ENCODE data around the gene MYRIP.
"Not testable (repeated sequence)": the region's sequence is repeated elsewhere in the genome, so short reads cannot be mapped to it uniquely, and the experiment has no call there.

Gene MYRIP

GRCh38 chr3:39808467-39809180 lies 785 bp upstream of the MYRIP start:
- no peak for DNase-seq

- no peak for DNase-seq
Measured at GRCh38 chr3:39809995-39810595, 686 bp downstream of the MYRIP start.

DNA sequence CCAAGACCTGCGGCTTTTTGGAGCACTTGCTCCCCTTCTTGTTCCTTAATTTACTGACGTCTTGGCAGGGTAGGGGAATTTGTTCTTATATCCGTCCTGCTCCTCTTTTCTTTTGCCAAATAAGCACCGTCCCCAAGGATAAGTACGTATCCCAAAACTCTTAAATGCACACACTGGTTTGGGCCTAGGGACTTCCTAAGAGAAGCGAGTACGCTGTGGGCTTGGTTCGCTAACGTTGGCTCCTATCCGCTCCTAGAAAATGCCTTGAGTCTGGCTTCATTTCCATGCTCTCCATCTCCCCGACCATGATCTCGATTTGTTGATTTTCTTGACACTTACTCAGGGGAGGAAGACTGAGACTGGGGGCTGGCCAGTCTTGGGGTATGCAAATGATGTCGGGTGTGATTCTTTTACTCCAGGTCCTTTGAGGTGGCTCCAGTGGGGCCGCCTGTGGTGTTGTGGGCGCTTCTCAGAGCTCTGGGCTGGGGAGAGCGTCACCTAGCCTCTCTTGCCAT lies 1.3 kb downstream of the MYRIP start:
- no peak for DNase-seq

- DNase-seq = no peak
Measured at GRCh38 chr3:39811561-39811960, 2.2 kb downstream of the MYRIP start.

DNA sequence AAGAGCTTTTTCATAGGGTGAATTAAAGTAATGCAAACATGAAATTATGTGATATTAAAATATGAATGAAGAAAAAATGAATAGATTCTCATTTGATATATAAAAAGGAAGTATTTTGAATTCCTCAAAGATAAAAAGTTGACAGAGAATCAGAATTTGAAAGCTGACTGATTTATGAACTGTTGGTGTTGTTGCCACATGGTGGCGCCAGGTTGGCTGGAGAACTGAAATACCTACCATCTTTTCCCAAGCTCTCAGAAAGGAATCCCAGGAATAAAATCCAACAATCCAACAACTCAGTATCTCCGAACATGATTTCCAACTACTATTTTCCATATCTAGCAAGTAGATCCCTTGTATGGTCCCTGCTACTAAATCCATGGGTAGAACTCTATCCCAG lies 3.1 kb downstream of the MYRIP start:
- DNase-seq = no peak

- no peak for DNase-seq
Measured at GRCh38 chr3:39814007-39814406, 4.6 kb downstream of the MYRIP start.

GRCh38 chr3:39819899-39820298 lies 10.5 kb downstream of the MYRIP start:
- DNase-seq = no peak

DNA sequence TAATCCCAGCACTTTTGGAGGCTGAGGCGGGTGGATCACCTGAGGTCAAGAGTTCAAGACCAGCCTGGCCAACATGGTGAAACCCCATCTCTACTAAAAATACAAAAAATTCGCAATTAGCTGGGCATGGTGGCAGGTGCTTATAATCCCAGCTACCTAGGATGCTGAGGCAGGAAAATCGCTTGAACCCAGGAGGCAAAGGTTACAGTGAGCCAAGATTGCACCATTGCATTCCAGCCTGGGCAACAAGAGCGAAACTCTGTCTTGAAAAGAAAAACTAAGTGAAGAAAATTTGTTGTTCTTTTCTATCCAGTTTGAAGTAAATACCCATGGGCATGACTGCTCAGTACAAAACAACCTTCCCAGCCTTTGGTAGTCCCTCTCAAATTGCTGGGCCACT lies 24.4 kb downstream of the MYRIP start:
- DNase-seq = not testable (repeated sequence)

- DNase-seq = no peak
Measured at GRCh38 chr3:39839484-39839883, 30.1 kb downstream of the MYRIP start.

- DNase-seq = no peak
Measured at GRCh38 chr3:39843440-39843839, 34.0 kb downstream of the MYRIP start.

GRCh38 chr3:39848365-39848764 lies 39.0 kb downstream of the MYRIP start:
- no peak for DNase-seq

DNA sequence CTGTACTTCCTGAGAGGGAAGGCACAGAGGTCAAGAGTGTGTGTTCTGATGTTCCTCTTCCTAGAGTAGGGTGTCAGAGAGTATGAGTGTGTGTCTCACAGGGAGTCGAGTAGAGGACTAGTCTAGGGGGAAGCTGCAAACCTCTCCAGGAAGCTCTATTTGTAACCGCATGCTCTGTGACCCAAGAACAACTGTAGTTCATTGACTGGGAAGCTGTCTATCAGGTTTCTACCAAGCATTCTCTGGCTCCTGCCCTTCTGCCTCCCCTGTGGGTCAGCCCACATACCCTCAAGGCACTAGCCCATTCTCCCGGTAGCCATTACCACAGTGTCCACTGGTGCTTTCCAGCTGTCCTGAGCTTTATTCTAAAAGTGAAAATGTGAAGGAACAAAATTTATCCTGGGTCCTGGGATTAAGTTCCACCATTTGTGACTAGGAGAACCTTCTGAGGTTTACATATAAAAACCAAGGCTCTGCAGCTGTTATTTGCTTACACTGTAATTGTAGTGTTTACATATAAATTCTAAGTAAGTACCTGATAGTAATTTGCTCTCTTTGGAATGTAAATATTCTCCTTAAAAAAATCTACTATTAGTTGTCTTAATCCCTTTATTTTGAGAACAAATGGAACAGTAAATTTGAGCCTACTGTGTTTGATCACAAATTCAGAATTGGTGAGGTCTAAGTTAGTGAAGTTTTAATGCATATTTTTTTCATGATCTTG lies 40.7 kb downstream of the MYRIP start:
- DNase-seq = no peak

- DNase-seq = no peak
Measured at GRCh38 chr3:39850716-39851032, 41.3 kb downstream of the MYRIP start.

DNA sequence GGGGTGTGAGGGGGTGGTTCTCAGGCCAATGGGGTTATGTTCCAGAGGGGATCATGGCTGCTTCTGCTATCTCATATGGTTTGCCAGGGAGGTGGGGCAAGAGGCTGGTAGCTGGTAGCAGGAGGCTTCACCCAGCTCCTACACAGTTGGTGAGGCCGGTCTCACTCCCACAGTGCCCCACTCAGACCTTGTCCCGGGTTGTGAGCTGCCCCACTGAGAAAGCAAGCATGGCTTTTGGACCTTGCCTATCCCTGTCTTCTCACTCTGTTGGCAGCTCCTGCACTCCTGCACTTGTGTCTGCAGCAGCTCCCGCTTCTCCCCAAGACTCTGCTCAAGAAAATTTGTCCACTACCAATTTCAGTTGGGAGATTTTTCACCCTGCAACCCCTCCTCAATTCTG lies 46.1 kb downstream of the MYRIP start:
- no peak for DNase-seq

DNA sequence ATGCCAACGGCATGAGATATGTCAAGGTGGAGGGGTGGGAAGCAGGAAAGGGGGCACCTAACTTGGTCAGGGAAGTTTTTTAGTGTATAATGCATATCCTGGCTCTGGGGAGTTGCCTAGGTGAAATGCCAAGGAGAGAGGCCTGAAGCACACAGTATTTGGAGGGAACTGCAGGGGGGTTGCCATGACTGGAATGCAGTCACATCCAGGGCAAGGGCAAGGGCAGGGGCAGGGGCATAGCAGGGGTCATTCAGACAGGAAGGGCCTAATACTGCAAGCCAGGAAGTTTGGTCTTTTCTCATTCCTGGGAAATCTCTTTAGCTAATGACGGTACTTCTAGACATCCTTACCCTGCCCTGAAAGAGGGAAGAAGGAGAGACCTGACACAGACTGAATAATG lies 60.5 kb downstream of the MYRIP start:
- DNase-seq = no peak

DNA sequence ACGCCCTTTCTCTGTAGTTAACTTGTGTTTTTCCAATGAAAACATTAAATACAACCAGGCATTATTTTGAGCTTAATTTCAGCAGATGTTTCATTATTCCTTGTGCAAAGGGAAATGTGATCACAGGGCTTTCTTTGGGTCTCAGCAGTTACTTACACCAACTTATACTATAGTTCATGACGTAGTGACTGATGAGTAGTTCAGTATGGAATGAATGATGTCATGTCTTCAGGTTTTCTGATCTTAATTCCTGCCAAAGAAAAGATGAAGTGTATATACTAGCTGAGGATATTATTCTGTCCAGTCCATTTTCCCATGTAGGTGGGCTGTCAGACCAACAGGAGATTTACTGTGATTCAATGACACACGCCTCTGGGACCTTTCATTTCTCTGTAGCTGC lies 61.3 kb downstream of the MYRIP start:
- DNase-seq = no peak

- no peak for DNase-seq
Measured at GRCh38 chr3:39879581-39879980, 70.2 kb downstream of the MYRIP start.

- DNase-seq = no peak
Measured at GRCh38 chr3:39882111-39882510, 72.7 kb downstream of the MYRIP start.

DNA sequence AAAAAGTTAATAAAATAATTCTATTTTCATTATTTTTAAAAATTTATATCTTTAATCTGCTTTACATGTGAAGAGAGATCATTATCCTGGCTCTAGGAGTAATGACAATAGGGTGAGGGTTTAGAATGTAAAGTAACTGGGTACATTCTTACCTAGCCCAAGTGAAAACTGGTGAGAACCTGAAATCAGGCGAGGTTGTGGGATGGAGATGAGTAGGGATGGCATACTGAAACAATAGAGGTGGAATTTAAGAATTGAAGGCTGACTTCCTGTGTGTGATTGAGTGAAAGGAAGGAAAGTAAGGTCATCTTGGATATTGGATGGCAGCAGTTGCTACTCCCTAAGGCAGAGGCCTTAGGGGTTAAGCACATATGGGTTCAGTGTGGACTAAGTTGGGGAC lies 82.7 kb downstream of the MYRIP start:
- no peak for DNase-seq

DNA sequence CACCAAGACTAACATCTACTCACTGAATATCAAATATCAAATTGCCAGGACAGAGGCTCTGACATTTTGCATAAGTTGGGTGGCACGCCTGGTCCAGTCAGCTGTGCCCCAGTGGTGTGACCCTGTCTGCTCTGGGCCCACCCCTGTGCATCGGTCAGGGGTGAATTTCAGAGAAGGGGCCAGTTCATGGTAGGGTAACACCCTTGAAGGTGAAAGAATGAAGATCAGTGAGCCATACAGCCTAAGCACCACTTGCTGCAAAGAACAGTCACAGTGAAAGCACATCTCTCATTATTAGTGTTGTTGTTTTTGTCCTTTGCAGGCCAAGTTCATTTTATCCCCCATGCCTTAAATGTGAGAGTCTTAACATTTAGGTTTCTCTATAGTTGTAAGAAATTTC lies 86.8 kb downstream of the MYRIP start:
- DNase-seq = no peak

DNA sequence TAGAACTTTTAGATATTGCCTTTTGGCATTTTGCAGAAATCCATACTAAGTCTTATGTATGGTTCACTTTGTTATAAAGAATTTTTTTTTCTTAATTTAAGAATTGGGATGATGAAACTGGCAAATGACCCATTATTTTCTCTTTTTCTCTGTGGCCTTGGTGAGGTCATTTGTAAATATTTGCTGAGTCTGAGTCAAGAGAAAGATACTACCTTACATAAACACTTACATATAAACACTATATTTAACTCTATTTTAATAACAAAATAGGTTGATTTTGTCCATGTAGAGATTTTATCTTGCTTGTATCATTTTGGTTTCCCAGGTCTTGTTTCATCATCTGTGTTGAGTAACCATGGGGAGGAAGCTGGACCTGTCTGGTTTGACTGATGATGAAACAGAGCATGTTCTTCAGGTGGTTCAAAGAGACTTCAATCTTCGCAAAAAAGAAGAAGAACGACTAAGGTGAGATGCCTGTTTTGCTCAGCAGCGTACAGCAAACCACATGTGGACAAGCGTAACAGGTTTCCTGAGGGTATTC lies 91.1 kb downstream of the MYRIP start:
- DNase-seq = no peak

DNA sequence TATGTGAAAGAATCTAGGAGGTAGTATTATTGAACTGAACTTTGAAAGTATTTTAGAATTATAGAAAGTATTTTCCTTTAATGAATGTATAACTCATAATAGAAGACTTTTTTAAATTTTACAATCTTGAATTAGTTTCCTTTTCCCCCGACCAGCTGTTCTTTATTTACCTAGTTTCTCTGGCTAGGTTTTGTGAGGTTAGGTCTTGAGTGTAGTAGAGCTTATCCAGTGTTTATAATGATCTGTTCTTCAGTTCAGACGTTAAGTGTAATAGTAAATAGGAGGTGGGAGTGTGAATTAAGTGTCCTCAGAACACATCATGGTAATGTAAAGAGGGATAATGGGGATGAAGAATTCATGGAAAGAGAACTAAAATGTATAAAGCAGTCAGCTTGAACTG lies 93.8 kb downstream of the MYRIP start:
- DNase-seq = no peak

- DNase-seq = no peak
Measured at GRCh38 chr3:39905788-39906187, 96.4 kb downstream of the MYRIP start.

GRCh38 chr3:39907981-39908380 lies 98.6 kb downstream of the MYRIP start:
- no peak for DNase-seq
